K562 (cell line): ENCODE results near the gene NENF. TPM values are rescaled to one million over a fixed set of nuclear protein-coding genes. Genes with fewer than 3 reads are reported as not detected.

ENCODE experiments used
- ATAC-seq: fragments of 200-7000 bp; cut with Tn5 transposase; 3 replicates; pipeline ENCODE4 v1.9.1; 2020; ENCODE audit warnings: moderate library complexity
- BruUV-seq: library from RNA; stranded (reverse); fragments of 400-500 nt; replicated peaks from 2 replicates; lab custom pipeline; 2021; lab: Mats Ljungman, UMichigan
- CTCF ChIA-PET: fragments of 300-600 bp; formaldehyde crosslinking; extraction: SDS; loops from one replicate; lab custom pipeline; 2021; ENCODE audit warnings: low intra/inter-chr PET ratio; lab: Yijun Ruan, JAX
- POLR2A ChIA-PET: fragments of 300-600, 350-650 bp; sonication (Branson Sonifier 250); formaldehyde crosslinking; extraction: SDS; loops from one replicate; lab custom pipeline; 2021; ENCODE audit warnings: antibody characterized with exemption, inconsistent platforms; lab: Yijun Ruan, JAX
- DNase-seq, 4 experiments: peaks; one replicate each; pipeline versions ENCODE4 v3.0.0 to v3.0.0-alpha.2; 2011 to 2018; ENCODE audit warnings: low spot score in 3 of 4, mixed read lengths in 3 of 4; ENCODE audit errors: extremely low read depth in 1 of 4
- FAIRE-seq: peaks from 2 replicates; lab custom pipeline; 2011; peaks lifted over from hg19 to GRCh38; lab: Jason Lieb, UNC
- H2AFZ ChIP-seq: 2 replicates; pipeline ENCODE4 v1.6.0; 2011; ENCODE audit warnings: low read depth, low read length, control low read depth, inconsistent platforms
- H3K27ac ChIP-seq: fragments of 200-600 bp; 3 replicates; pipeline ENCODE4 v1.8.0; 2011; ENCODE audit warnings: low read depth, mild to moderate bottlenecking, control low read depth, inconsistent platforms, low read length, moderate library complexity, mixed read lengths; ENCODE audit errors: extremely low read depth
- H3K27me3 ChIP-seq, 2 experiments: fragments of 300-600 bp in 1 of 2; 2 replicates in 1 of 2; 3 replicates in 1 of 2; pipeline versions ENCODE4 v1.6.0 to v1.8.0; 2011; ENCODE audit warnings: inconsistent platforms in 2 of 2, low read length in 2 of 2, mild to moderate bottlenecking in 1 of 2, mixed read lengths in 1 of 2, moderate library complexity in 1 of 2; ENCODE audit not compliant: control insufficient read depth in 2 of 2, insufficient read depth in 2 of 2
- H3K36me3 ChIP-seq: fragments of 300-600 bp; 3 replicates; pipeline ENCODE4 v1.8.0; 2011; ENCODE audit warnings: mild to moderate bottlenecking, low read length, inconsistent platforms; ENCODE audit not compliant: control insufficient read depth, insufficient read depth
- H3K4me1 ChIP-seq, 2 experiments: fragments of 200-600 bp in 1 of 2; replicated peaks in 1 of 2; 2 replicates in 1 of 2; 3 replicates in 1 of 2; pipeline versions ENCODE4 v1.5.1 to v1.8.0; 2011; ENCODE audit warnings: inconsistent platforms in 2 of 2, low read length in 2 of 2, mild to moderate bottlenecking in 1 of 2, mixed read lengths in 1 of 2, moderate library complexity in 1 of 2; ENCODE audit not compliant: control insufficient read depth in 2 of 2, insufficient read depth in 2 of 2
- H3K4me2 ChIP-seq: 2 replicates; pipeline ENCODE4 v1.6.1; 2011; ENCODE audit warnings: low read length, control low read depth, inconsistent platforms, mixed read lengths; ENCODE audit not compliant: insufficient read depth
- H3K4me3 ChIP-seq: fragments of 200-600 bp; sonication (generic), shearing (Covaris generic); 2 replicates; pipeline ENCODE4 v1.5.1; 2016; ENCODE audit warnings: control low read depth, inconsistent platforms
- H3K79me2 ChIP-seq: fragments of 200-600 bp; 3 replicates; pipeline ENCODE4 v1.8.0; 2011; ENCODE audit warnings: low read length, inconsistent platforms; ENCODE audit not compliant: control insufficient read depth, insufficient read depth
- H3K9ac ChIP-seq, 2 experiments: 2 replicates each; pipeline versions ENCODE4 v1.6.0 to v1.6.1; 2011; ENCODE audit warnings: low read depth in 2 of 2, low read length in 2 of 2, control low read depth in 1 of 2, inconsistent platforms in 1 of 2, mild to moderate bottlenecking in 1 of 2, mixed read lengths in 1 of 2; ENCODE audit not compliant: insufficient read depth in 1 of 2
- H3K9me1 ChIP-seq: one replicate; pipeline ENCODE4 v1.6.0; 2011; ENCODE audit warnings: inconsistent platforms, mild to moderate bottlenecking, low read length, moderate library complexity; ENCODE audit not compliant: control insufficient read depth, insufficient read depth
- H3K9me3 ChIP-seq: replicated peaks from 2 replicates; pipeline ENCODE4 v1.5.1; 2011; ENCODE audit warnings: low read depth, low read length, inconsistent platforms; ENCODE audit not compliant: control insufficient read depth, insufficient read depth
- H4K20me1 ChIP-seq: replicated peaks from 2 replicates; pipeline ENCODE4 v1.6.1; 2011; ENCODE audit warnings: low read length, inconsistent platforms, mixed read lengths; ENCODE audit not compliant: control insufficient read depth, insufficient read depth
- CBX2 ChIP-seq: fragments of 200-600 bp; sonication (generic); IDR thresholded peaks from one replicate; pipeline ENCODE4 v1.6.1; 2012; ENCODE audit warnings: mild to moderate bottlenecking, low read length, inconsistent platforms; ENCODE audit not compliant: insufficient read depth, poor library complexity, severe bottlenecking
- CREB1 ChIP-seq, 2 experiments: sonication (generic) in 1 of 2; formaldehyde crosslinking in 1 of 2; IDR thresholded peaks; 2 replicates each; pipeline versions ENCODE4 v1.6.1 to v1.8.0; 2012 to 2022; ENCODE audit warnings: inconsistent platforms in 1 of 2, mild to moderate bottlenecking in 1 of 2, missing genetic modification reagents in 1 of 2, moderate library complexity in 1 of 2
- HCFC1 ChIP-seq: IDR thresholded peaks from 2 replicates; pipeline ENCODE4 v1.6.1; 2012; ENCODE audit warnings: low read depth, low read length, improper control_type of control experiment
- HMG20B ChIP-seq: fragments of 250-450 bp; sonication (Bioruptor Pico); IDR thresholded peaks from 2 replicates; pipeline ENCODE4 v1.5.0; 2021; ENCODE audit warnings: mild to moderate bottlenecking
- KAT2B ChIP-seq: IDR thresholded peaks from one replicate; pipeline ENCODE4 v1.6.1; 2012; ENCODE audit warnings: low read depth, mild to moderate bottlenecking, control low read depth, inconsistent platforms, low read length, moderate library complexity
- NCOA1 ChIP-seq: fragments of 450-650 bp; IDR thresholded peaks from 2 replicates; pipeline ENCODE4 v1.6.1; 2016; ENCODE audit warnings: low read depth
- NR1H2 ChIP-seq: sonication (generic); formaldehyde crosslinking; IDR thresholded peaks from 2 replicates; pipeline ENCODE4 v1.4.0; 2020; ENCODE audit warnings: mild to moderate bottlenecking, missing genetic modification reagents
- NRF1 ChIP-seq, 2 experiments: fragments of 450-650 bp; IDR thresholded peaks in 1 of 2; conservative IDR thresholded peaks in 1 of 2; 2 replicates each; pipeline ENCODE4 v1.6.1; 2014; ENCODE audit warnings: mild to moderate bottlenecking in 2 of 2
- PHB ChIP-seq: fragments of 250-450 bp; sonication (Bioruptor Pico); IDR thresholded peaks from 2 replicates; pipeline ENCODE4 v1.5.0; 2021
- PTTG1 ChIP-seq: fragments of 450-650 bp; IDR thresholded peaks from 2 replicates; pipeline ENCODE4 v1.6.1; 2016; ENCODE audit warnings: low read depth, mild to moderate bottlenecking, missing genetic modification characterization, missing compliant biosample characterization
- RBM25 ChIP-seq: fragments of 200-400 bp; formaldehyde crosslinking; IDR thresholded peaks from 2 replicates; pipeline ENCODE4 v1.6.1; 2018; ENCODE audit warnings: low read length, low read depth, moderate library complexity; ENCODE audit not compliant: severe bottlenecking
- SMARCB1 ChIP-seq: IDR thresholded peaks from 2 replicates; pipeline ENCODE4 v1.6.1; 2011; ENCODE audit warnings: improper control_type of control experiment, low read depth; ENCODE audit not compliant: insufficient read length
- SRSF7 ChIP-seq: fragments of 200-400 bp; formaldehyde crosslinking; optimal IDR thresholded peaks from 2 replicates; pipeline ENCODE3; 2017; ENCODE audit warnings: mild to moderate bottlenecking, low read depth, low read length
- ZFP36 ChIP-seq: fragments of 150-350 bp; IDR thresholded peaks from 2 replicates; pipeline ENCODE4 v1.6.1; 2018; ENCODE audit warnings: low read length, low read depth; ENCODE audit not compliant: partially characterized antibody
- ZKSCAN3 ChIP-seq: fragments of 250-450 bp; sonication (Bioruptor Pico); IDR thresholded peaks from 2 replicates; pipeline ENCODE4 v1.4.0; 2020
- ZNF174 ChIP-seq: fragments of 250-450 bp; sonication (Bioruptor Pico); IDR thresholded peaks from 2 replicates; pipeline ENCODE4 v1.4.0; 2020; ENCODE audit warnings: mild to moderate bottlenecking
- ZNF77 ChIP-seq: fragments of 250-450 bp; sonication (Bioruptor Pico); IDR thresholded peaks from 2 replicates; pipeline ENCODE4 v1.5.0; 2020
- WGBS: fragments of 100-300 bp; shearing (Covaris generic); methylation state at CpG from one replicate; pipeline ENCODE4 v1.1.6; 2016; ENCODE audit warnings: low coverage, mixed read lengths; ENCODE audit not compliant: insufficient coverage; ENCODE audit errors: missing lambda C conversion rate; 5-methylcytosine and 5-hydroxymethylcytosine counted together
- in situ Hi-C: fragments of 300-500 bp; cut with MboI; formaldehyde crosslinking; loops from 4 replicates; pipeline ENCODE4 v1.15.0; 2018; ENCODE audit warnings: inconsistent platforms, mixed read lengths
- intact Hi-C: fragments of 100-400 bp; cut with micrococcal nuclease; formaldehyde crosslinking; loops from 2 replicates; pipeline ENCODE4 v1.14.2; 2022
- polyA plus RNA-seq, 8 experiments: library from polyadenylated mRNA; depleted of rRNA in 4 of 8; stranded (reverse) in 5 of 8; unstranded in 3 of 8; fragments of >200 nt; fragmentation: Nextera tagmentation in 2 of 8; fragmentation: Illumina TruSeq in 1 of 8; extraction: Ambion mirVana in 2 of 8; extraction: Trizol in 1 of 8; gene quantifications; 2 replicates each; pipeline versions ENCODE4 v1.2.1 to v1.2.3, GENCODE V29; 2011 to 2014; ENCODE audit warnings: inconsistent platforms in 1 of 8, missing spikeins in 1 of 8
- total RNA-seq, 7 experiments: library from RNA; depleted of rRNA in 6 of 7; stranded (reverse); fragments of >200 nt in 6 of 7; fragmentation: Illumina TruSeq in 2 of 7; extraction: Trizol in 2 of 7; gene quantifications; 2 replicates each; pipeline versions ENCODE4 v1.2.1 to v1.2.3, GENCODE V29; 2011 to 2021; ENCODE audit warnings: low replicate concordance in 1 of 7

Gene NENF
- total and polyA plus RNA-seq, 9 of the 15 experiments (the other 6 are each of a cell fraction or from before 2014, with no cell fraction given) = 6.1 to 100 (median 72.8) TPM

- no peak for TF ChIP-seq NR1H2 (CRISPR knock-in tag)
- TF ChIP-seq CBX2 = no peak
- TF ChIP-seq SRSF7 = no peak
These were observed 20.6 kb downstream of the NENF start (continued) for GRCh38 chr1:212453156-212453857.

GRCh38 chr1:212454741-212455140, 22.0 kb downstream of the NENF start:
- intact Hi-C loops = loop anchor here (5.0 kb wide), 3 partner anchors 87 to 757 kb away; no protein-coding TSS in a partner anchor
- H3K79me2 ChIP-seq = no peaks in the 10 kb centered on the region
- H2AFZ ChIP-seq = no peak overlapping the region
- in situ Hi-C loops = loop anchor here (5.0 kb wide), 2 partner anchors 382 to 777 kb away; partner anchors contain the start of gene NEK2
- ATAC-seq (no peak), FAIRE-seq (no peak), DNase-seq (no peak)
- H3K9me1 ChIP-seq = no peaks in the 10 kb centered on the region
- no peak overlapping the region for H3K9ac ChIP-seq
- CTCF ChIA-PET = interaction anchor here (0.7 to 3.0 kb wide), 5 partner anchors 15 to 774 kb away, joined by 4 to 45 read pairs (median 15); no protein-coding TSS in a partner anchor
- no peak overlapping the region for H3K27ac ChIP-seq
- TF ChIP-seq PHB (CRISPR knock-in tag) = no peak
- TF ChIP-seq SMARCB1 = no peak
- no peak for TF ChIP-seq NRF1 (conservative IDR thresholded peaks at IDR 0.05 in 1 of 2, IDR thresholded peaks at IDR 0.05 in 1 of 2)
- no peak for TF ChIP-seq HMG20B (CRISPR knock-in tag)
- no peak for TF ChIP-seq PTTG1 (tag)
- no peak for TF ChIP-seq ZFP36
- no peak for TF ChIP-seq ZKSCAN3
- TF ChIP-seq RBM25 = no peak
- TF ChIP-seq KAT2B = no peak
- TF ChIP-seq ZNF77 (CRISPR knock-in tag) = no peak
- no peak for TF ChIP-seq CREB1 (IDR thresholded peaks at IDR 0.05)
- TF ChIP-seq CREB1 (CRISPR knock-in tag; IDR thresholded peaks at IDR 0.05) = no peak
- TF ChIP-seq HCFC1 = no peak
- no peak for TF ChIP-seq NCOA1
- no peak for TF ChIP-seq ZNF174
- no TSS peak for BruUV-seq
- H3K4me2 ChIP-seq = no peak overlapping the region
- peaks cover 4% of the 10 kb centered on the region for H3K9me3 ChIP-seq
- POLR2A ChIA-PET = interaction anchor here (2.1 to 3.2 kb wide), 3 partner anchors 9 to 774 kb away, joined by 8 to 12 read pairs (median 10); partner anchors contain the start of genes DTL and INTS7
- H4K20me1 ChIP-seq = no peaks in the 10 kb centered on the region
- no peak overlapping the region for H3K4me3 ChIP-seq
- 26% methylated on average over 3 of the region's 3 CpGs for WGBS
- no peaks in the 10 kb centered on the region for H3K36me3 ChIP-seq
- H3K4me1 ChIP-seq = no peaks in the 10 kb centered on the region; a peak in 1 of 5 replicates
- no peaks in the 10 kb centered on the region for H3K27me3 ChIP-seq
